ENCODE results near the gene LRP10. TPM values are rescaled to one million over a fixed set of nuclear protein-coding genes. Genes with fewer than 3 reads are reported as not detected.

The LRP10 gene
- total RNA-seq, 1 donor from 2014 or later: 43.1 TPM

GRCh38 chr14:22882529-22883172, 11.1 kb downstream of the LRP10 start:
- Mint-ChIP-seq H3K9me3 (ENCODE audit: low read depth) (no peaks in the 10 kb centered on the region), H3K27ac (peak overlapping the region; percentile 98), H3K4me3 (ENCODE audit: low read depth) (peak overlapping the region; percentile 86), H3K27me3 (no peaks in the 10 kb centered on the region), H3K36me3 (ENCODE audit: insufficient read depth) (peaks cover 9% of the 10 kb centered on the region), H3K4me1 (ENCODE audit: low read depth) (peaks cover 37% of the 10 kb centered on the region)
- DNase-seq (ENCODE audit: low spot score, unreplicated experiment): peak; percentile 53
- no peak for TF ChIP-seq CTCF (IDR thresholded peaks at IDR 0.05; ENCODE audit: unreplicated experiment)

- peak; percentile 28 for DNase-seq (ENCODE audit: low spot score, unreplicated experiment)
- peak within 1 kb of the TSS; percentile 98 for H3K27ac Mint-ChIP-seq
- peaks cover 40% of the 10 kb centered on the region for H3K4me1 Mint-ChIP-seq (ENCODE audit: low read depth)
- peak within 1 kb of the TSS; percentile 86 for H3K4me3 Mint-ChIP-seq (ENCODE audit: low read depth)
- peaks cover 7% of the 10 kb centered on the region for H3K36me3 Mint-ChIP-seq (ENCODE audit: insufficient read depth)
- TF ChIP-seq CTCF (IDR thresholded peaks at IDR 0.05; ENCODE audit: unreplicated experiment): no peak
- no peaks in the 10 kb centered on the region for H3K27me3 Mint-ChIP-seq
- H3K9me3 Mint-ChIP-seq (ENCODE audit: low read depth): no peaks in the 10 kb centered on the region
Measured at GRCh38 chr14:22883173-22883976, 11.8 kb downstream of the LRP10 start, which contains the start of gene REM2. Gene REM2, plus strand, starts transcription at chr14:22883222. Its CDS starts 66 bp downstream, at chr14:22883288.

DNA sequence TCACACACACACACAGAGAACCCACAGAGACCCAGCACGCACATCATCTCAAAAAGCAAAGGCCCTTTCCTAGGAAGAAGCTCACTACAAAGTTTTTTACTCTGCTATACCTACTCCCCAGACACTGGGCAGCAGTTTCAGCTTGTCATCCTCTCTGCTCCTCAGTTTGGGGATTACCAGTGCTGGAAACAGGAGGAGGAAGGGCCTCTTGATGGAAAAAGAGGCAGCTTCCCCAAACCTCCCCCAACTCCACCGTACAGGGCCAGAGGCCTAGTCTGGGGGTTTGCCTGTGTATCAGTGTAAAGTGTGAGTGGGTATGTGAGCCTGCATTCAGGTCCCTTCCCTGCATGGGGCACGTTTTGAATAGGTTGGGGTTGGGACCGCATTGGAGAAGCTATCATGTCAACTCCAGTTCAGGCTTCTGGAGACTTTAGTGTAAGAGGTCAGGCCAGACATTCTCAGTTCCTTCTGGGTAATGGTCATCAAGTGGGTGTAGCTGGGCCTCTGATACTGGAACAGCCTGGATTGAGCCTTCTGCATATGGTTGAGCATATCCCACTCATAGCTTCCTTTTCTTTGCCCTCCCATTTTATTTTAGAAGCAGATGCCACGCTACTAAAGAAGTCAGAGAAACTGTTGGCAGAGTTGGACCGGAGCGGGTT, 12.7 kb downstream of the LRP10 start:
- H3K27me3 Mint-ChIP-seq: no peaks in the 10 kb centered on the region
- no peak for TF ChIP-seq CTCF (IDR thresholded peaks at IDR 0.05; ENCODE audit: unreplicated experiment)
- no peak for DNase-seq (ENCODE audit: low spot score, unreplicated experiment)
- peaks cover 40% of the 10 kb centered on the region for H3K4me1 Mint-ChIP-seq (ENCODE audit: low read depth)
- peak overlapping the region; percentile 98 for H3K27ac Mint-ChIP-seq
- H3K9me3 Mint-ChIP-seq (ENCODE audit: low read depth): no peaks in the 10 kb centered on the region
- H3K36me3 Mint-ChIP-seq (ENCODE audit: insufficient read depth): peaks cover 7% of the 10 kb centered on the region
- peak overlapping the region; percentile 86 for H3K4me3 Mint-ChIP-seq (ENCODE audit: low read depth)

DNA sequence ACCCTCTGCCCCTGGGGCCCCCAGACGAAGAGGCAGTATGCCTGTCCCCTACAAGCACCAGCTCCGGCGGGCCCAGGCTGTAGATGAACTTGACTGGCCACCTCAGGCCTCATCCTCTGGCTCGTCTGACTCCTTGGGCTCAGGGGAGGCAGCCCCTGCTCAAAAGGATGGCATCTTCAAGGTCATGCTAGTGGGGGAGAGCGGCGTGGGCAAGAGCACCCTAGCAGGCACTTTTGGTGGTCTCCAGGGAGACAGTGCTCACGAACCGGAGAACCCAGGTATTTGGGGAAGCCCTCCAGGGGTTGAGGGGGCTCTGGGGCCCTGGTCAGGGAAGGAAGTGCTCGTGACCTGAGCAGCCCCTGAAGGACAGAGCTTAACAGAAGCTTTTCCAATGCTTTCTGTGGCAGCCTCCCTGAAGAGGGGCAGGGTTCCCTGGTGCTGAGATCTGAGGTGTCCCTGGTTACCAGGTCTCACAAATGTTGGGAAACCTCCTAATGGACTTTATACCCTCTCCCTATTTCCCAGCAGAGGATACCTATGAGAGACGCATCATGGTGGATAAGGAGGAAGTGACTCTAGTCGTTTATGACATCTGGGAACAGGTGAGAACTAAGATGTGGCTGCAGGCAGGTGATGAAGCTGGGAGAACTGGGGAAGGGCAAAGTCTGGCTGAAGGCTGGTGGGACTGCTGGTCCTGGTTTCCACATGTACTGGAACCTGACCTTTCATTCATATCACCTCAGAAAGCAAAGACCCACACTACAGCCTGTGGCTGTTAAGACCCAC, 13.4 kb downstream of the LRP10 start:
- H3K4me1 Mint-ChIP-seq (ENCODE audit: low read depth): peaks cover 40% of the 10 kb centered on the region
- peak overlapping the region; percentile 58 for H3K27ac Mint-ChIP-seq

More for the DNA sequence above, 13.4 kb downstream of the LRP10 start:
- Mint-ChIP-seq H3K27me3 (no peaks in the 10 kb centered on the region), H3K36me3 (ENCODE audit: insufficient read depth) (peaks cover 7% of the 10 kb centered on the region), H3K9me3 (ENCODE audit: low read depth) (no peaks in the 10 kb centered on the region), H3K4me3 (ENCODE audit: low read depth) (peak overlapping the region; percentile 52)
- no peak for TF ChIP-seq CTCF (IDR thresholded peaks at IDR 0.05; ENCODE audit: unreplicated experiment)
- no peak for DNase-seq (ENCODE audit: low spot score, unreplicated experiment)
